GM18951 (cell line): ENCODE results near the gene DNAJB6.

Experiments
- POLR2A ChIP-seq: IDR thresholded peaks from 4 replicates; pipeline ENCODE4 v1.6.1; 2011; ENCODE audit warnings: mild to moderate bottlenecking; ENCODE audit not compliant: insufficient read length, insufficient read depth; ENCODE audit errors: extremely low read depth
- in situ Hi-C: fragments of 300-500 bp; cut with MboI; formaldehyde crosslinking; loops from one replicate; pipeline ENCODE4 v1.12.0; 2022; ENCODE audit warnings: low sequenced_read_pairs, mixed read lengths, inconsistent platforms; ENCODE audit not compliant: unreplicated experiment

Gene DNAJB6

DNA sequence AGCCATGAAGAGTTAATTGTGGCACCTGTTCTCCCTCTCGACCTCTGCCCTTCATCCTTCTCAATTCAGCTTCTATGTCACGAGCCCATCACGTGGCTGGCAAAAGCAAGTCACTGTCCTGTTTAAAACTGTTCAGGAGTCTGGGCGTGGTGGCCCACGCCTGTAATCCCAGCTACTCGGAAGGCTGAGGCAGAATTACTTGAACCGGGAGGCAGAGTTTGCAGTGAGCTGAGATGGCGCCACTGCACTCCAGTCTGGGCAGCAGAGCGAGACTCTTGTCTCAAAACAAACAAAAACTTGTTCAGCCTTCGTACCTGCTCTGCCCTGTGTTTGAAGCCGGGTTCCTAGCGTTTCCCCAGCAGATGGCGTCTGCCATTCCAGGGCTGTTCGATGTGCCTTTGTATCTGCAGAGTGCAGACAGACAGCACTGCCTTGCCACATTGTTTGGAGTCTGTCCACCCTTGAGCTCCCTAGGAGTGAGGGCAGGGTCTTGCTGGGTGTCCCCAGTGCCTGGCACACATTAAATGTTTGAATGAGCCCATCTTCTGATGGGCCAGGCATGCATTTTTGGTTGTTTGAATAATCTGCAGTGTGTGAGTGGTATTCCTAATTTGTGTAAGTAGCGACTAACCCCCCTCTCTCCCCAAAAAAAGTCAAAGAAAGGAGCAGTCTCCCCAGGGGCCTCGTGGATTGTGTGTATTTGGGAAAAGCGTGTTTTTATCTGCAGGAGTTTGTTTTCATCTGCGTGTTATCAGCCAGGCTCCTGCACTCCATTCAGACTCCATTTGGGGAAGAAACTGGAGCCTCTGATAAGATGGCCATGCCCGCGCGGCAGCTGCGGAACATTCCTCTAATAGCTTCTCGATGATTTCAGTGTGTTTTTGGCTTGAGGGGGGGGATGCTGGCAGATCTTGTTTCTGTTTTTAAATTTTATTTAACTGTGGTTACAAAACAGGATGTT is 61.2 kb downstream of the DNAJB6 start:
- no peak for TF ChIP-seq POLR2A
- in situ Hi-C loops, result no loop called here

- in situ Hi-C loops, result no loop called here
- TF ChIP-seq POLR2A, result no peak
These were observed 62.4 kb downstream of the DNAJB6 start for GRCh38 chr7:157399086-157399687.

GRCh38 chr7:157400171-157400860 is 63.5 kb downstream of the DNAJB6 start:
- TF ChIP-seq POLR2A, result no peak
- in situ Hi-C loops, result no loop called here

DNA sequence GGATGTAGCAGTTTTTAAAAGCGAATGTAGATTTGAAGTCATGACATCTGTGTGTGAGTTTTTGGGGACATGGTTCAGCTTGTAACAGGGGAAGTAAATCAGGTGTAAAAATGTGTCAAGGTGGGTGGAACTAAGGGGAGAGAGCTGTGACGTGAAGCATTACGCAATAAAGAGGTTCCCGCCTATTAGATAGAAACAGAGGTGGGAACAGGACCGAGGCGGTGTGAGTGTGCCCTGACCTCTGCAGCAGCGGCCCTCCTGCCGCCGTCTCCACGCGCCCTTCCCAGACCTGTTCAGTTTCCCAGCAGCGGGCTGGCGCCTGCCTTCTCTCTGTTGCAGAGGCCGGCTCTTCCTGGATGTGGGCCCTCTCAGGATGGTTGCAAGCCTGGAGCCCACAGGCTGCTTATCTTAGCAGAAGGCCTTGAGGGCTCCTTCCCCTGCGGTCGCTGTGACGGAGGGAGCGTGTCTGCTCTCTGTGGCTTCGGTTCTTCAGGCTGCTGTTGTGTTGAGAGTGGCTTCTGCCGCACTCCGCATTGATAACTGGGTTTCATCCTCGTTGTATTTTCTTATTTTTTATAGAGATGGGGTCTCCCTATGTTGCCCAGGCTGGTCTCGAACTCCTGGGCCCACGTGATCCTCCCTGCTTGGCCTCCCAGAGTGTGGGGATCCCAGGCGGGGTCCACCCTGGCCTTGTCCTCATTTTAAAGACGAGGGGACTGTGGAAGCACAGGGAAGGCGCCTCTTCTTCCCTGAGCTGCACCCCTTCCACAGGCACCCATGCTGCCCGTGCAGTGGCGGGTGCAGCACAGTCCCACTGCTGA is 65.0 kb downstream of the DNAJB6 start:
- TF ChIP-seq POLR2A, result no peak
- in situ Hi-C loops, result no loop called here

GRCh38 chr7:157402388-157402703 is 65.5 kb downstream of the DNAJB6 start:
- in situ Hi-C loops, result no loop called here
- TF ChIP-seq POLR2A, result no peak

GRCh38 chr7:157402911-157403534 is 66.2 kb downstream of the DNAJB6 start:
- no peak for TF ChIP-seq POLR2A
- in situ Hi-C loops, result no loop called here

GRCh38 chr7:157403646-157404401 is 67.0 kb downstream of the DNAJB6 start:
- no peak for TF ChIP-seq POLR2A
- in situ Hi-C loops, result no loop called here

DNA sequence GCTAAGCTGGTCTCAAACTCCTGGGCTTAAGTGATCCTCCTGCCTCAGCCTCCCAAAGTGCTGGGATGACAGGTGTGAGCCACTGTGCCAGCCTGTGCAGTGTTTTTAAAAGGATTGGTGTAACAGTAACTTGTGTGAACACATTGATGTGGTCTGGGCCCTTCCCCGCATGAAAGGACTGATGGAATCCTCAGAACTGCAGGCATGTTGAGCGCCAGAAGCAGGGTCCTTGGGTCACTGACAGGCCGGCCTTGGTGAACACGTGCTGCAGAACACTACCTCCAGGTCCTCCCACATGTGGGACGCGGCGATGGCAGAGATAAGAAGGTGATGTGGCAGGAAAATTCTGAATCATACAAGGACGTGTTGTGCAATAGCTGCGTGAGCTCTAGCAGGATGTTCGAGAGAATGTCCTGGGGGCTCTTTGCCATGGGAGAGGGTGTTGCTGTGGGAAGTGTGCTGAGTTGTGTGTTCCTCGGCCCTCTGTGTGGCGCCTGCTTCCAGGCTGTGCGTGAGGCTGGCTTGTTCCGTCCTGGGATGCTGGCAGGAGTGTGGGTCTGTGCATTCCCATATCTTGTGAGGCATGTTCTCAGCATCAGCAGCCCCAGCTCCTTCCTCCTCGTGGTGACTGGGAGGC is 68.2 kb downstream of the DNAJB6 start:
- TF ChIP-seq POLR2A, result no peak
- in situ Hi-C loops, result no loop called here

DNA sequence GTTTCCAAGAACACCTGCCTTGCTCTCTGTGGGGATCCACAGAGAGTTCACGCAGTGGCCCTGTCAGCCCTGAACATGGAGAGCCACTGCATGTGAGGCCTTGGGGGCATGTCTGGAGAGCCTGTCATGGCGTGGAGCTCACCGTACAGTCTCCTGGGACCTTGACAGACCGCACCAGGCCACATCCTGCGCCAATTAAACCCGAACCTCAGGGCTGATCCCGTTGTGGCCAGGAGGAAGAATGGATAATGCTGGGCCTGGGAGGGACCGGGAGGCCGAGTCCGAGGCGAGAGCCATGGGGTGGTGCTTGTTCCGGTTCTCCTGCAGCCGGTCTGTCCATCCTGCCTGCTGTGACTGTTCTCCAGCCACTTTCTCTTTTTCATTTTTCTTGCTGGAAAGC is 68.7 kb downstream of the DNAJB6 start:
- no peak for TF ChIP-seq POLR2A
- in situ Hi-C loops, result no loop called here

DNA sequence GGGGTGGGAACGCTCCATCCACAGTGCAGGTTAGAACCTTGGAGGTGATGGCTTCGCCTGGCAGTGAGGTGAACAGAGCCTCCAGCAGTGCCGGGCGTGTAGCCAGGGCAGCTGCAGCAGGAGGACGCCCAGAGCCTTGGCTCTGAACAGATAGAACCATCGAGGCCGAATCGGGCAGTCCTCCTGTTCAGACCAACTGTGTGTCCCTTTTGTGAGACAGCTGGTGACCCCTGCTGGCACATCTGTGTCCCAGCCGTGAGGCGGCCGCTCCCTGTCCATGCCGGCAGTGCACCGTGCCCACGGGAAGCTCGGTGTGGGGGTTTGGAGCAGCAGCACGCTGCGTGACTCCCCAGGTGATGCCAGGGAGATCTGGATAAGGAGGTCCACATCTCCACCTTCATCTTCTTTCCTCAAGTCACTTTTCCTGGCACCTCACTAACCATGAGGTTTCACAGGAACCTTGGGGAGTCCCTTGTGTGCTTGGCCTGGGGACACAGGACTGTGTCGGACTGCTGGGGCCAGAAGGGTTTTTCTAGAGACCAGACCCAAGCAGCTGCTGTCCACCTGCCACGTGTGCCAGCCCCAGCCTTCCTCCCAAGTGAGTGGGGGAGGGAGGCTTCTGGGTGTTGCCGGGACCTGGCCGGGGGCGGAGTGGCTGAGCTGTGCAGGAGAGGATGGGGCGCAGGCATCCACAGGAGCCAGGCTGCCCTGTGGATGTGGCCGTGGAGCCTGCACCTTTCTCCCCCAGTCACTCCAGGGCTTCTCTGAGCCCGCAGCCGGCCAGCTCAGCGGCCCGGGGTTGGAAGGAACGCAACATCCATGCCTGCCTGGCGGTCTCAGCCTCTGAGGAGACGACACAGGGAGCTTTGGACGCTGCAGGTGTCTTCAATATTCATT is 69.4 kb downstream of the DNAJB6 start:
- in situ Hi-C loops, result no loop called here
- no peak for TF ChIP-seq POLR2A

DNA sequence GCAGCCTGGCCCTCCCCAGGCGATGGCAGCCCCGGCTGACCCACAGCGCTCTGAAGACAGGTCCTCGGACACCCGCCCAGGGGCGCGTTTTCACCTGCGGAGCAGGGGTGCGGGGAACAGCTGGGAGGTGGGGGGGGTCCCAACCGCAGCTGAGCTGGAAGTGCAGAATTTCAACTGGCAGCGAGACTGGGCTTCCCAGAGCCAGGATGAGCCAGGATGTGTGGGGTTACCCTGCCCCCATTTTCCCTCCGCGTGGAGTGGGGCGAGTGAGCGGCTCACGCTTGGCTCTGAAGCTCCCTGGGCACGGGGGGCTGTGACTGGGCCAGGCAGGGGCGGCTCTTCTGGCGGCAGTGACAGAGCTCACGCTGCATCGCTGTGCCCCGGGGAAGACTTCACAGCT is 70.2 kb downstream of the DNAJB6 start:
- no peak for TF ChIP-seq POLR2A
- in situ Hi-C loops, result no loop called here
